ENCODE data around the gene OR9I1. TPM values are rescaled to one million over a fixed set of nuclear protein-coding genes. Genes with fewer than 3 reads are reported as not detected.
A peak's percentile ranks its signal among the peaks of the same experiment; 100 is the strongest.

The OR9I1 gene
- total and polyA plus RNA-seq, 2 of the 13 experiments (the other 11 are each of a cell fraction or from before 2014, with no cell fraction given) = not detected

- TF ChIP-seq SNAPC2 (CRISPR knock-in tag; IDR thresholded peaks at IDR 0.05) (no peak), KDM5A (IDR thresholded peaks at IDR 0.05; ENCODE audit: borderline replicate concordance, low read length) (no peak), ZNF747 (CRISPR knock-in tag; IDR thresholded peaks at IDR 0.05; ENCODE audit: borderline replicate concordance) (peak; percentile 46; the same call in 1 of the 2 replicates), RBM22 (optimal IDR thresholded peaks at IDR 0.05; ENCODE audit: low read length) (no peak), SRF (IDR thresholded peaks at IDR 0.05; ENCODE audit: low read depth, low read length) (no peak), MIER2 (CRISPR knock-in tag; IDR thresholded peaks at IDR 0.05) (peak; percentile 81), ZNF333 (CRISPR knock-in tag; IDR thresholded peaks at IDR 0.05; ENCODE audit: borderline replicate concordance) (no peak), CBX2 (IDR thresholded peaks at IDR 0.05; ENCODE audit: low read depth, low read length) (no peak), CBX2 (CRISPR knock-in tag; IDR thresholded peaks at IDR 0.05; ENCODE audit: low read depth) (no peak), MAFK (conservative IDR thresholded peaks at IDR 0.05 in 1 of 2, IDR thresholded peaks at IDR 0.05 in 1 of 2; ENCODE audit: low read length in 2 of 2) (no peak), CEBPZ (IDR thresholded peaks at IDR 0.05; ENCODE audit: low read length) (no peak), HMGA1 (CRISPR knock-in tag; conservative IDR thresholded peaks at IDR 0.05) (no peak), ZNF558 (CRISPR knock-in tag; IDR thresholded peaks at IDR 0.05; ENCODE audit: borderline replicate concordance) (no peak)
- TF ChIP-seq, protein P1, sequence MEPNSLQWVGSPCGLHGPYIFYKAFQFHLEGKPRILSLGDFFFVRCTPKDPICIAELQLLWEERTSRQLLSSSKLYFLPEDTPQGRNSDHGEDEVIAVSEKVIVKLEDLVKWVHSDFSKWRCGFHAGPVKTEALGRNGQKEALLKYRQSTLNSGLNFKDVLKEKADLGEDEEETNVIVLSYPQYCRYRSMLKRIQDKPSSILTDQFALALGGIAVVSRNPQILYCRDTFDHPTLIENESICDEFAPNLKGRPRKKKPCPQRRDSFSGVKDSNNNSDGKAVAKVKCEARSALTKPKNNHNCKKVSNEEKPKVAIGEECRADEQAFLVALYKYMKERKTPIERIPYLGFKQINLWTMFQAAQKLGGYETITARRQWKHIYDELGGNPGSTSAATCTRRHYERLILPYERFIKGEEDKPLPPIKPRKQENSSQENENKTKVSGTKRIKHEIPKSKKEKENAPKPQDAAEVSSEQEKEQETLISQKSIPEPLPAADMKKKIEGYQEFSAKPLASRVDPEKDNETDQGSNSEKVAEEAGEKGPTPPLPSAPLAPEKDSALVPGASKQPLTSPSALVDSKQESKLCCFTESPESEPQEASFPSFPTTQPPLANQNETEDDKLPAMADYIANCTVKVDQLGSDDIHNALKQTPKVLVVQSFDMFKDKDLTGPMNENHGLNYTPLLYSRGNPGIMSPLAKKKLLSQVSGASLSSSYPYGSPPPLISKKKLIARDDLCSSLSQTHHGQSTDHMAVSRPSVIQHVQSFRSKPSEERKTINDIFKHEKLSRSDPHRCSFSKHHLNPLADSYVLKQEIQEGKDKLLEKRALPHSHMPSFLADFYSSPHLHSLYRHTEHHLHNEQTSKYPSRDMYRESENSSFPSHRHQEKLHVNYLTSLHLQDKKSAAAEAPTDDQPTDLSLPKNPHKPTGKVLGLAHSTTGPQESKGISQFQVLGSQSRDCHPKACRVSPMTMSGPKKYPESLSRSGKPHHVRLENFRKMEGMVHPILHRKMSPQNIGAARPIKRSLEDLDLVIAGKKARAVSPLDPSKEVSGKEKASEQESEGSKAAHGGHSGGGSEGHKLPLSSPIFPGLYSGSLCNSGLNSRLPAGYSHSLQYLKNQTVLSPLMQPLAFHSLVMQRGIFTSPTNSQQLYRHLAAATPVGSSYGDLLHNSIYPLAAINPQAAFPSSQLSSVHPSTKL (CRISPR knock-in tag; IDR thresholded peaks at IDR 0.05) = peak; percentile 98
- TF ChIP-seq, protein P2, sequence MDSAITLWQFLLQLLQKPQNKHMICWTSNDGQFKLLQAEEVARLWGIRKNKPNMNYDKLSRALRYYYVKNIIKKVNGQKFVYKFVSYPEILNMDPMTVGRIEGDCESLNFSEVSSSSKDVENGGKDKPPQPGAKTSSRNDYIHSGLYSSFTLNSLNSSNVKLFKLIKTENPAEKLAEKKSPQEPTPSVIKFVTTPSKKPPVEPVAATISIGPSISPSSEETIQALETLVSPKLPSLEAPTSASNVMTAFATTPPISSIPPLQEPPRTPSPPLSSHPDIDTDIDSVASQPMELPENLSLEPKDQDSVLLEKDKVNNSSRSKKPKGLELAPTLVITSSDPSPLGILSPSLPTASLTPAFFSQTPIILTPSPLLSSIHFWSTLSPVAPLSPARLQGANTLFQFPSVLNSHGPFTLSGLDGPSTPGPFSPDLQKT (CRISPR knock-in tag; IDR thresholded peaks at IDR 0.05; ENCODE audit: borderline replicate concordance) = no peak
- TF ChIP-seq, protein P3, sequence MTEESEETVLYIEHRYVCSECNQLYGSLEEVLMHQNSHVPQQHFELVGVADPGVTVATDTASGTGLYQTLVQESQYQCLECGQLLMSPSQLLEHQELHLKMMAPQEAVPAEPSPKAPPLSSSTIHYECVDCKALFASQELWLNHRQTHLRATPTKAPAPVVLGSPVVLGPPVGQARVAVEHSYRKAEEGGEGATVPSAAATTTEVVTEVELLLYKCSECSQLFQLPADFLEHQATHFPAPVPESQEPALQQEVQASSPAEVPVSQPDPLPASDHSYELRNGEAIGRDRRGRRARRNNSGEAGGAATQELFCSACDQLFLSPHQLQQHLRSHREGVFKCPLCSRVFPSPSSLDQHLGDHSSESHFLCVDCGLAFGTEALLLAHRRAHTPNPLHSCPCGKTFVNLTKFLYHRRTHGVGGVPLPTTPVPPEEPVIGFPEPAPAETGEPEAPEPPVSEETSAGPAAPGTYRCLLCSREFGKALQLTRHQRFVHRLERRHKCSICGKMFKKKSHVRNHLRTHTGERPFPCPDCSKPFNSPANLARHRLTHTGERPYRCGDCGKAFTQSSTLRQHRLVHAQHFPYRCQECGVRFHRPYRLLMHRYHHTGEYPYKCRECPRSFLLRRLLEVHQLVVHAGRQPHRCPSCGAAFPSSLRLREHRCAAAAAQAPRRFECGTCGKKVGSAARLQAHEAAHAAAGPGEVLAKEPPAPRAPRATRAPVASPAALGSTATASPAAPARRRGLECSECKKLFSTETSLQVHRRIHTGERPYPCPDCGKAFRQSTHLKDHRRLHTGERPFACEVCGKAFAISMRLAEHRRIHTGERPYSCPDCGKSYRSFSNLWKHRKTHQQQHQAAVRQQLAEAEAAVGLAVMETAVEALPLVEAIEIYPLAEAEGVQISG (CRISPR knock-in tag; IDR thresholded peaks at IDR 0.05) = peak; percentile 59
- TF ChIP-seq, protein P4, sequence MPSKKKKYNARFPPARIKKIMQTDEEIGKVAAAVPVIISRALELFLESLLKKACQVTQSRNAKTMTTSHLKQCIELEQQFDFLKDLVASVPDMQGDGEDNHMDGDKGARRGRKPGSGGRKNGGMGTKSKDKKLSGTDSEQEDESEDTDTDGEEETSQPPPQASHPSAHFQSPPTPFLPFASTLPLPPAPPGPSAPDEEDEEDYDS (CRISPR knock-in tag; IDR thresholded peaks at IDR 0.05) = peak; percentile 43
Measured at GRCh38 chr11:58165504-58166106, 40.3 kb upstream of the OR9I1 start (continued).
